ENCODE measurements around the gene DAZL. TPM values are rescaled to one million over a fixed set of nuclear protein-coding genes. Genes with fewer than 3 reads are reported as not detected.

Gene DAZL
- total RNA-seq, 1 donor = not detected

- no peaks in the 10 kb centered on the region for H3K36me3 ChIP-seq (ENCODE audit: insufficient read depth, low read length)
- no peak for TF ChIP-seq CTCF (IDR thresholded peaks at IDR 0.05; ENCODE audit: extremely low read depth, low read depth, low read length)
- H4K20me1 ChIP-seq (ENCODE audit: insufficient read depth, low read length) = no peaks in the 10 kb centered on the region
- H2AFZ ChIP-seq (ENCODE audit: low read length) = no peak overlapping the region
- no peaks in the 10 kb centered on the region for H3K27me3 ChIP-seq (ENCODE audit: insufficient read depth, low read length)
- H3K4me1 ChIP-seq (ENCODE audit: insufficient read depth, low read length) = no peaks in the 10 kb centered on the region
- no peak overlapping the region for H3K27ac ChIP-seq (ENCODE audit: low read depth, low read length)
- no peak overlapping the region for H3K4me2 ChIP-seq (ENCODE audit: insufficient read depth, low read length)
- H3K9me3 ChIP-seq (ENCODE audit: low read depth, low read length) = no peaks in the 10 kb centered on the region
- no peaks in the 10 kb centered on the region for H3K79me2 ChIP-seq (ENCODE audit: insufficient read depth, low read length)
- H3K4me3 ChIP-seq (ENCODE audit: insufficient read depth, low read length) = no peak overlapping the region
- DNase-seq (ENCODE audit: insufficient read length, low spot score, missing footprints) = no peak
Observed at GRCh38 chr3:16595778-16596177, 9.4 kb downstream of the DAZL start.

DNA sequence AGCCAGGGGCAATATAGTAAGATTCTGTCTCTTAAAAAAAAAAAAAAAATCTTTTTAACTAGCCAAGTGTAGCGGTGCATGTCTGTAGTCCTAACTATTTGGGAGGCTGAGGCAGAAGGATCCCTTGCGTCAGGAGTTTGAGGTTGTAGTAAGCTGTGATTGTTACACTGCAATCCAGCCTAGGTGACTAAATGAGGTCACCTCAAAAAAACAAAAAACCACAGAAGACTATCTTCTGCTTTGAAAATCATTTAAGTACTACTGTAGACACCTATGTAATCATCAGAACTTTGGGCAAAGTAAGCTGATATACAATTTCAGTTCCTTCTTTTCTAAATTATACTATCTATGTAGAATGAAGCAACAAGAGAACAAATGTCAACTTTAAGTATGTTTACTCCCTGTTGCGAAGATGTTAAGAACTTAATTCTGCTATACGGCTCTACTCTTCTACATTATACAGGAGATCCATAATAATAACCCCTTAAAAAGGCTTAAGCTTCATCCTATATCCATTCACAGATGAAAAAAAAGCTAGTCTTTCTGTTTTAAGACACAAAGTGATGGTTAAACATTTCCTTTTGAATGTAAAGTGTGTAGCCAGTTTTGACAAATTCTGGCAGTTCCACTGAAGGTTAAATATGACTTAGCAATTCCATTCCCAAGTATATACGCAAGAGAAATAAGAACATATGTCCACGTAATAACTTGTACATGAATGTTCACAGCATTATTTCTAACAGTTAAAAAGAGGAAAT, 15.2 kb downstream of the DAZL start:
- Histone ChIP-seq H4K20me1 (ENCODE audit: insufficient read depth, low read length) (no peaks in the 10 kb centered on the region), H3K36me3 (ENCODE audit: insufficient read depth, low read length) (no peaks in the 10 kb centered on the region), H3K27ac (ENCODE audit: low read depth, low read length) (no peak overlapping the region), H2AFZ (ENCODE audit: low read length) (no peak overlapping the region), H3K4me2 (ENCODE audit: insufficient read depth, low read length) (no peak overlapping the region), H3K4me1 (ENCODE audit: insufficient read depth, low read length) (peaks cover 6% of the 10 kb centered on the region), H3K4me3 (ENCODE audit: insufficient read depth, low read length) (no peak overlapping the region), H3K27me3 (ENCODE audit: insufficient read depth, low read length) (no peaks in the 10 kb centered on the region), H3K79me2 (ENCODE audit: insufficient read depth, low read length) (no peaks in the 10 kb centered on the region), H3K9me3 (ENCODE audit: low read depth, low read length) (no peaks in the 10 kb centered on the region)
- DNase-seq (ENCODE audit: insufficient read length, low spot score, missing footprints) = no peak
- TF ChIP-seq CTCF (IDR thresholded peaks at IDR 0.05; ENCODE audit: extremely low read depth, low read depth, low read length) = no peak

DNA sequence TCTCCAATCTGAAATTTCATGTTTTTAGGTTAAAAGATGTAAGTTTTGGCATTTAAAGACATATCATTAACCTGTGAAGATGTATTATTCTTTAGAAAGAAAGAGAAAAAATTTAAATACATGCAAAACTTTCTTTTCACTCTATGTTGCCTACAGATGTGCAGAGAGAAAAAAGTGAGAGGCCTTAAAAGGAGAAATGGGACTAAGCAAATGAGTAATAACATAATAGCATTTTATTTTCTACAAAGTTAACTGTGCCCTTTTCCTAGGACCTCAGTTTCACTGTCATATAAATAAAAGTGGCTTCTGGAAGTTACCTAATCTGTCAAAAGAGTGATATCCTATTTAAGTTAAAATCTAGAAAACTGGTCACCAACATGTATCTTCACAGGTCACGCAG, 16.1 kb downstream of the DAZL start:
- H3K9me3 ChIP-seq (ENCODE audit: low read depth, low read length) = no peaks in the 10 kb centered on the region
- H3K27me3 ChIP-seq (ENCODE audit: insufficient read depth, low read length) = no peaks in the 10 kb centered on the region
- H4K20me1 ChIP-seq (ENCODE audit: insufficient read depth, low read length) = no peaks in the 10 kb centered on the region
- no peak for TF ChIP-seq CTCF (IDR thresholded peaks at IDR 0.05; ENCODE audit: extremely low read depth, low read depth, low read length)
- H3K36me3 ChIP-seq (ENCODE audit: insufficient read depth, low read length) = no peaks in the 10 kb centered on the region
- no peak overlapping the region for H2AFZ ChIP-seq (ENCODE audit: low read length)
- H3K4me3 ChIP-seq (ENCODE audit: insufficient read depth, low read length) = no peak overlapping the region
- peaks cover 6% of the 10 kb centered on the region for H3K4me1 ChIP-seq (ENCODE audit: insufficient read depth, low read length)
- DNase-seq (ENCODE audit: insufficient read length, low spot score, missing footprints) = no peak
- H3K4me2 ChIP-seq (ENCODE audit: insufficient read depth, low read length) = no peak overlapping the region
- no peak overlapping the region for H3K27ac ChIP-seq (ENCODE audit: low read depth, low read length)
- no peaks in the 10 kb centered on the region for H3K79me2 ChIP-seq (ENCODE audit: insufficient read depth, low read length)

GRCh38 chr3:16587681-16588060, 17.6 kb downstream of the DAZL start:
- no peaks in the 10 kb centered on the region for H4K20me1 ChIP-seq (ENCODE audit: insufficient read depth, low read length)
- DNase-seq (ENCODE audit: insufficient read length, low spot score, missing footprints) = no peak
- H3K27ac ChIP-seq (ENCODE audit: low read depth, low read length) = no peak overlapping the region
- no peak overlapping the region for H3K4me3 ChIP-seq (ENCODE audit: insufficient read depth, low read length)
- H3K4me1 ChIP-seq (ENCODE audit: insufficient read depth, low read length) = peaks cover 6% of the 10 kb centered on the region
- H3K27me3 ChIP-seq (ENCODE audit: insufficient read depth, low read length) = no peaks in the 10 kb centered on the region
- no peak overlapping the region for H3K4me2 ChIP-seq (ENCODE audit: insufficient read depth, low read length)
- no peaks in the 10 kb centered on the region for H3K36me3 ChIP-seq (ENCODE audit: insufficient read depth, low read length)
- no peaks in the 10 kb centered on the region for H3K9me3 ChIP-seq (ENCODE audit: low read depth, low read length)
- H2AFZ ChIP-seq (ENCODE audit: low read length) = no peak overlapping the region
- TF ChIP-seq CTCF (IDR thresholded peaks at IDR 0.05; ENCODE audit: extremely low read depth, low read depth, low read length) = no peak
- no peaks in the 10 kb centered on the region for H3K79me2 ChIP-seq (ENCODE audit: insufficient read depth, low read length)
